Large intestine (tissue), 3 donors: ENCODE data around the gene NOXO1. TPM values are rescaled to one million over a fixed set of nuclear protein-coding genes. Genes with fewer than 3 reads are reported as not detected.

Source experiments
- DNase-seq, 2 donors: peaks; one replicate each; pipeline versions ENCODE4 v3.0.0 to v3.0.0-alpha.2; 2013
- H3K27ac ChIP-seq: one replicate; pipeline ENCODE4 v1.5.1; 2013; ENCODE audit warnings: low read length
- H3K27me3 ChIP-seq: 2 replicates; pipeline ENCODE4 v1.6.1; 2013; ENCODE audit warnings: low read length; ENCODE audit not compliant: control insufficient read depth, insufficient read depth
- H3K36me3 ChIP-seq: 2 replicates; pipeline ENCODE4 v1.6.1; 2013; ENCODE audit warnings: low read length; ENCODE audit not compliant: control insufficient read depth, insufficient read depth
- H3K4me1 ChIP-seq: one replicate; pipeline ENCODE4 v1.6.1; 2013; ENCODE audit warnings: low read length; ENCODE audit not compliant: control insufficient read depth, insufficient read depth
- H3K4me3 ChIP-seq: one replicate; pipeline ENCODE4 v1.5.1; 2013; ENCODE audit warnings: low read length
- H3K9me3 ChIP-seq: one replicate; pipeline ENCODE4 v1.6.1; 2013; ENCODE audit warnings: mild to moderate bottlenecking, low read depth, low read length, moderate library complexity; ENCODE audit not compliant: control insufficient read depth
- WGBS: methylation state at CpG from one replicate; pipeline ENCODE4 v1.1.5; 2013; ENCODE audit warnings: low lambda C conversion rate; ENCODE audit not compliant: insufficient coverage; 5-methylcytosine and 5-hydroxymethylcytosine counted together
- polyA plus RNA-seq: library from polyadenylated mRNA; unstranded; fragments of 120-200 nt; gene quantifications from one replicate; pipeline ENCODE4 v1.2.1, GENCODE V29; 2013

NOXO1 gene
- polyA plus RNA-seq, 1 donor, result 2.8 TPM

- H3K27ac ChIP-seq, result peak overlapping the region; percentile 39
- peak; percentile 85 to 86 for DNase-seq
- peaks cover 36% of the 10 kb centered on the region for H3K4me1 ChIP-seq
- peaks cover 61% of the 10 kb centered on the region for H3K36me3 ChIP-seq
- H3K4me3 ChIP-seq, result peak overlapping the region; percentile 17
- no peaks in the 10 kb centered on the region for H3K9me3 ChIP-seq
- no peaks in the 10 kb centered on the region for H3K27me3 ChIP-seq
- WGBS, result no CpG with 5 or more reads among the region's 36 CpGs
These were observed 22.8 kb upstream of the NOXO1 start for GRCh38 chr16:2003827-2004641.

GRCh38 chr16:2003231-2003826 lies 22.1 kb upstream of the NOXO1 start:
- Histone ChIP-seq H3K36me3 (peaks cover 68% of the 10 kb centered on the region), H3K4me1 (peaks cover 31% of the 10 kb centered on the region), H3K4me3 (no peak overlapping the region), H3K9me3 (no peaks in the 10 kb centered on the region), H3K27me3 (no peaks in the 10 kb centered on the region), H3K27ac (no peak overlapping the region)
- no CpG with 5 or more reads among the region's 8 CpGs for WGBS
- no peak for DNase-seq

- no peak for DNase-seq
- H3K36me3 ChIP-seq, result peaks cover 71% of the 10 kb centered on the region
- H3K27me3 ChIP-seq, result no peaks in the 10 kb centered on the region
- H3K27ac ChIP-seq, result no peak overlapping the region
- H3K4me1 ChIP-seq, result peaks cover 24% of the 10 kb centered on the region
- H3K9me3 ChIP-seq, result no peaks in the 10 kb centered on the region
- H3K4me3 ChIP-seq, result no peak overlapping the region
- WGBS, result no CpG with 5 or more reads among the region's 47 CpGs
These were observed 21.3 kb upstream of the NOXO1 start for GRCh38 chr16:2002406-2003230.

GRCh38 chr16:2001456-2002355 lies 20.4 kb upstream of the NOXO1 start:
- H3K4me3 ChIP-seq, result no peak overlapping the region
- peaks cover 15% of the 10 kb centered on the region for H3K4me1 ChIP-seq
- WGBS, result no CpG with 5 or more reads among the region's 53 CpGs
- peaks cover 78% of the 10 kb centered on the region for H3K36me3 ChIP-seq
- H3K27ac ChIP-seq, result no peak overlapping the region
- H3K9me3 ChIP-seq, result no peaks in the 10 kb centered on the region
- no peak for DNase-seq
- H3K27me3 ChIP-seq, result no peaks in the 10 kb centered on the region

- no CpG with 5 or more reads among the region's 19 CpGs for WGBS
- no peak overlapping the region for H3K4me3 ChIP-seq
- DNase-seq, result no peak
- no peak overlapping the region for H3K27ac ChIP-seq
- peaks cover 13% of the 10 kb centered on the region for H3K4me1 ChIP-seq
- peaks cover 78% of the 10 kb centered on the region for H3K36me3 ChIP-seq
- H3K27me3 ChIP-seq, result no peaks in the 10 kb centered on the region
- H3K9me3 ChIP-seq, result no peaks in the 10 kb centered on the region
These were observed 19.8 kb upstream of the NOXO1 start for GRCh38 chr16:2001035-2001434.

- Histone ChIP-seq H3K4me1 (peaks cover 13% of the 10 kb centered on the region), H3K27ac (no peak overlapping the region), H3K36me3 (peaks cover 68% of the 10 kb centered on the region), H3K9me3 (no peaks in the 10 kb centered on the region), H3K27me3 (no peaks in the 10 kb centered on the region), H3K4me3 (no peak overlapping the region)
- no CpG with 5 or more reads among the region's 28 CpGs for WGBS
- no peak for DNase-seq
These were observed 18.7 kb upstream of the NOXO1 start for GRCh38 chr16:1999866-2000514.

GRCh38 chr16:1998852-1999801 lies 17.9 kb upstream of the NOXO1 start:
- Histone ChIP-seq H3K36me3 (peaks cover 68% of the 10 kb centered on the region), H3K27me3 (no peaks in the 10 kb centered on the region), H3K9me3 (no peaks in the 10 kb centered on the region), H3K27ac (no peak overlapping the region), H3K4me3 (no peak overlapping the region), H3K4me1 (peaks cover 7% of the 10 kb centered on the region)
- DNase-seq, result no peak
- WGBS, result no CpG with 5 or more reads among the region's 39 CpGs

- Histone ChIP-seq H3K4me1 (no peaks in the 10 kb centered on the region), H3K27me3 (no peaks in the 10 kb centered on the region), H3K36me3 (peaks cover 65% of the 10 kb centered on the region), H3K27ac (no peak overlapping the region), H3K4me3 (no peak overlapping the region), H3K9me3 (no peaks in the 10 kb centered on the region)
- DNase-seq, result no peak
- no CpG with 5 or more reads among the region's 27 CpGs for WGBS
These were observed 17.1 kb upstream of the NOXO1 start for GRCh38 chr16:1998360-1998835.
